Measurements from ENCODE around the gene MAN1C1. TPM values are rescaled to one million over a fixed set of nuclear protein-coding genes. Genes with fewer than 3 reads are reported as not detected.

The MAN1C1 gene
- total RNA-seq, 1 donor from 2014 or later: 64.7 TPM

- peaks cover 13% of the 10 kb centered on the region for H3K36me3 Mint-ChIP-seq (ENCODE audit: unreplicated experiment)
- TF ChIP-seq, protein P1, sequence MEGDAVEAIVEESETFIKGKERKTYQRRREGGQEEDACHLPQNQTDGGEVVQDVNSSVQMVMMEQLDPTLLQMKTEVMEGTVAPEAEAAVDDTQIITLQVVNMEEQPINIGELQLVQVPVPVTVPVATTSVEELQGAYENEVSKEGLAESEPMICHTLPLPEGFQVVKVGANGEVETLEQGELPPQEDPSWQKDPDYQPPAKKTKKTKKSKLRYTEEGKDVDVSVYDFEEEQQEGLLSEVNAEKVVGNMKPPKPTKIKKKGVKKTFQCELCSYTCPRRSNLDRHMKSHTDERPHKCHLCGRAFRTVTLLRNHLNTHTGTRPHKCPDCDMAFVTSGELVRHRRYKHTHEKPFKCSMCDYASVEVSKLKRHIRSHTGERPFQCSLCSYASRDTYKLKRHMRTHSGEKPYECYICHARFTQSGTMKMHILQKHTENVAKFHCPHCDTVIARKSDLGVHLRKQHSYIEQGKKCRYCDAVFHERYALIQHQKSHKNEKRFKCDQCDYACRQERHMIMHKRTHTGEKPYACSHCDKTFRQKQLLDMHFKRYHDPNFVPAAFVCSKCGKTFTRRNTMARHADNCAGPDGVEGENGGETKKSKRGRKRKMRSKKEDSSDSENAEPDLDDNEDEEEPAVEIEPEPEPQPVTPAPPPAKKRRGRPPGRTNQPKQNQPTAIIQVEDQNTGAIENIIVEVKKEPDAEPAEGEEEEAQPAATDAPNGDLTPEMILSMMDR (IDR thresholded peaks at IDR 0.05): no peak
- H3K4me1 Mint-ChIP-seq (ENCODE audit: unreplicated experiment): no peaks in the 10 kb centered on the region
- H3K9me3 Mint-ChIP-seq (ENCODE audit: unreplicated experiment): no peaks in the 10 kb centered on the region
- H3K27ac Mint-ChIP-seq (ENCODE audit: unreplicated experiment): no peak overlapping the region
- DNase-seq (ENCODE audit: extremely low spot score, unreplicated experiment): peak; percentile 56
- no peaks in the 10 kb centered on the region for H3K27me3 Mint-ChIP-seq (ENCODE audit: unreplicated experiment)
- H3K4me3 Mint-ChIP-seq (ENCODE audit: unreplicated experiment): no peak overlapping the region
Measured at GRCh38 chr1:25654109-25654660, 37.6 kb downstream of the MAN1C1 start.

- no peaks in the 10 kb centered on the region for H3K27me3 Mint-ChIP-seq (ENCODE audit: unreplicated experiment)
- peaks cover 13% of the 10 kb centered on the region for H3K4me1 Mint-ChIP-seq (ENCODE audit: unreplicated experiment)
- H3K9me3 Mint-ChIP-seq (ENCODE audit: unreplicated experiment): no peaks in the 10 kb centered on the region
- TF ChIP-seq, protein P1 (IDR thresholded peaks at IDR 0.05): no peak
- H3K27ac Mint-ChIP-seq (ENCODE audit: unreplicated experiment): no peak overlapping the region
- DNase-seq (ENCODE audit: extremely low spot score, unreplicated experiment): peak; percentile 65
- H3K36me3 Mint-ChIP-seq (ENCODE audit: unreplicated experiment): peaks cover 14% of the 10 kb centered on the region
- no peak overlapping the region for H3K4me3 Mint-ChIP-seq (ENCODE audit: unreplicated experiment)
Measured at GRCh38 chr1:25657121-25657882, 40.7 kb downstream of the MAN1C1 start.

GRCh38 chr1:25657883-25658760 lies 41.5 kb downstream of the MAN1C1 start:
- Mint-ChIP-seq H3K27me3 (ENCODE audit: unreplicated experiment) (no peaks in the 10 kb centered on the region), H3K9me3 (ENCODE audit: unreplicated experiment) (no peaks in the 10 kb centered on the region), H3K4me3 (ENCODE audit: unreplicated experiment) (no peak overlapping the region), H3K27ac (ENCODE audit: unreplicated experiment) (no peak overlapping the region), H3K36me3 (ENCODE audit: unreplicated experiment) (peaks cover 14% of the 10 kb centered on the region), H3K4me1 (ENCODE audit: unreplicated experiment) (peaks cover 13% of the 10 kb centered on the region)
- TF ChIP-seq, protein P1 (IDR thresholded peaks at IDR 0.05): no peak
- DNase-seq (ENCODE audit: extremely low spot score, unreplicated experiment): no peak

DNA sequence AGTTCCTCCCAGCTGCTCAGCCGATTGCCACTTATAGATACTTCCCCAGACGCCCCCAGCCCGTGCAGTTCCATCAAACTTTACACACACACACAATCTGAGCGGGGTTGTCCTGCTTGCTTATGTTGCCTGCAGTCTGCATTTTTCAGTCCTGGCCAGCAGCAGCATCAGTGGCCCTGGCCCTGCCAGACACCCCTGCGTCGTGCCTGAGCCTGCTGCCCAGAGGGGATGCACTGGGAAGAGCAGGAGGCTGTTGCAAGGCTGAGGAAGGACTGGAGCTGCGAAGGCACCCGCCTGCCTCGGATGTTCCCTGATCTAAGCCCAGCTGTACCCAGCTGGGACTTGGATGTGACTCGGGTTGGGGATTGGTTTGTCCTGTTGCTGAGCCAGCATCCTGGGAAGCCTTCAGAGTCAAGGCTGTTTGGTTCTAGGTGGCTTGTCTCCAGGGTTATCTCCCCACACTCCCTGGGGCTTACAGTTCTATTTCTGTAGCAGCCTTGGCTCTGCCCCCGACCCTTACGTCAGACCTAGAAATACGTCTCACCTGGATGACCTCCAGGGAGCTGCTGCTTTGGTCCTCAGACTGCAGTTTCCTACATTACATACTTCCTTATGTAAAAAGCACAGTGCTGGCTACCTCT lies 42.3 kb downstream of the MAN1C1 start:
- peaks cover 13% of the 10 kb centered on the region for H3K4me1 Mint-ChIP-seq (ENCODE audit: unreplicated experiment)
- TF ChIP-seq, protein P1 (IDR thresholded peaks at IDR 0.05): no peak
- DNase-seq (ENCODE audit: extremely low spot score, unreplicated experiment): no peak
- H3K27ac Mint-ChIP-seq (ENCODE audit: unreplicated experiment): no peak overlapping the region
- H3K36me3 Mint-ChIP-seq (ENCODE audit: unreplicated experiment): peaks cover 10% of the 10 kb centered on the region
- no peaks in the 10 kb centered on the region for H3K9me3 Mint-ChIP-seq (ENCODE audit: unreplicated experiment)
- H3K4me3 Mint-ChIP-seq (ENCODE audit: unreplicated experiment): no peak overlapping the region
- H3K27me3 Mint-ChIP-seq (ENCODE audit: unreplicated experiment): no peaks in the 10 kb centered on the region

Measured in osteocyte (in vitro differentiated cells).